Loucy (cell line): Measurements from ENCODE around the gene RAB3GAP1.
"Not testable (repeated sequence)": the region's sequence is repeated elsewhere in the genome, so short reads cannot be mapped to it uniquely, and the experiment has no call there.

Experiments
- H2AFZ ChIP-seq: fragments of 200-600 bp; sonication (generic); 2 replicates; pipeline ENCODE4 v1.6.0; 2016; ENCODE audit warnings: antibody characterized with exemption, mild to moderate bottlenecking, low read length, moderate library complexity
- H3F3A ChIP-seq: fragments of 200-600 bp; 2 replicates; pipeline ENCODE4 v1.6.0; 2016; ENCODE audit warnings: antibody characterized with exemption, low read depth, mild to moderate bottlenecking
- H3K27me3 ChIP-seq: fragments of 200-600 bp; sonication (generic); 2 replicates; pipeline ENCODE4 v1.6.1; 2014; ENCODE audit warnings: low read length, mild to moderate bottlenecking; ENCODE audit not compliant: insufficient read depth, poor library complexity, severe bottlenecking
- H3K36me3 ChIP-seq: fragments of 200-600 bp; sonication (generic); 2 replicates; pipeline ENCODE4 v1.6.1; 2016; ENCODE audit warnings: low read length; ENCODE audit not compliant: insufficient read depth
- H3K4me1 ChIP-seq: fragments of 200-600 bp; sonication (generic); 2 replicates; pipeline ENCODE4 v1.5.1; 2014; ENCODE audit warnings: low read length, mild to moderate bottlenecking; ENCODE audit not compliant: insufficient read depth, poor library complexity, severe bottlenecking
- H3K4me2 ChIP-seq: fragments of 200-600 bp; sonication (generic); 2 replicates; pipeline ENCODE4 v1.6.0; 2014; ENCODE audit warnings: antibody characterized with exemption, low read length, low read depth, mild to moderate bottlenecking; ENCODE audit not compliant: poor library complexity, severe bottlenecking
- H3K4me3 ChIP-seq: fragments of 200-600 bp; sonication (generic); 2 replicates; pipeline ENCODE4 v1.5.1; 2014; ENCODE audit warnings: low read length, mild to moderate bottlenecking, mixed read lengths; ENCODE audit not compliant: poor library complexity, severe bottlenecking
- H3K79me2 ChIP-seq: fragments of 200-600 bp; sonication (generic); 2 replicates; pipeline ENCODE4 v1.6.1; 2014; ENCODE audit warnings: low read length; ENCODE audit not compliant: insufficient read depth
- H3K9ac ChIP-seq: fragments of 200-600 bp; sonication (generic); 2 replicates; pipeline ENCODE4 v1.6.0; 2014; ENCODE audit warnings: mild to moderate bottlenecking, low read depth, low read length, moderate library complexity; ENCODE audit not compliant: poor library complexity, severe bottlenecking
- H3K9me2 ChIP-seq: fragments of 200-600 bp; sonication (generic); replicated peaks from 2 replicates; pipeline ENCODE4 v1.6.1; 2016; ENCODE audit warnings: low read depth, low read length, mixed read lengths
- H3K9me3 ChIP-seq: fragments of 200-600 bp; sonication (generic); 2 replicates; pipeline ENCODE4 v1.6.1; 2014; ENCODE audit warnings: mild to moderate bottlenecking, antibody characterized with exemption, low read length, low read depth; ENCODE audit not compliant: insufficient read depth
- H4K20me1 ChIP-seq: fragments of 200-600 bp; sonication (generic); 2 replicates; pipeline ENCODE4 v1.6.0; 2014; ENCODE audit warnings: antibody characterized with exemption, low read length, mild to moderate bottlenecking; ENCODE audit not compliant: insufficient read depth, poor library complexity, severe bottlenecking
- EZH2phosphoT487 ChIP-seq: fragments of 200-600 bp; IDR thresholded peaks from 2 replicates; pipeline ENCODE4 v1.6.1; 2018; ENCODE audit warnings: antibody characterized with exemption, mild to moderate bottlenecking, moderate library complexity, borderline replicate concordance
- TF ChIP-seq, protein P1 (sequence below): fragments of 200-600 bp; sonication (generic); conservative IDR thresholded peaks from 2 replicates; pipeline ENCODE4 v1.5.1; 2014; ENCODE audit warnings: mild to moderate bottlenecking, antibody characterized with exemption, low read length

RAB3GAP1 gene

DNA sequence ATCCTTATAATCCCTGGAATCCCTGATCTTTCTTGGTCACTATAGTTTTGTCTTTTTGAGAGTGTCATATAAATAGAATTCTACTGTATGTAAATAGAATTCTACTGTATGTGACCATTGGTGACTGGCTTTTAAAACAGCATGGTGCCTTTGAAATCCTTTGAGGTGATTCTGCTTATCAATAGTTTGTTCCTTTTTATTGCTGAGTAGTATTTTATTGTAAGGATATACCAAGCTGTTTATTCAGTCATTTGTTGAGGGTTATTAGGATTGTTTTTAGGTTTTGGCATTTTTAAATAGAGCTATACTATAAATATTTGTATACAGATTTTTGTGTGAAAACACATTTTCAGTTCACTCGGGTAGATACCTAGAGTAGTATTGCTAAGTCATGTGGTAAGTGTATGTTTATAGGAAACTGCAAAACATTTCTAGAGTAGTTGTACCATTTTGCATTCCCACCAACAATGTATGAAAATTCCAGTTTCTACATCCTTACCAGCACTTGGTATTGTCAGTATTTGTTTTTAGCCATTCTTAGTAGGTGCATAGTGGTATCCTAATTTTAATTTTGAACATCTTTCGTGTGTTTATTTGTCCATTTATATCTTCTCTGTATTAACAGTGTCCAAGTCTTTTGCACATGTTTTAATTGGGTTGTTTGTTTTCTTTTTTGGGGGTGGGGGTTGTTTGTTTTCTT, 45.6 kb downstream of the RAB3GAP1 start:
- Histone ChIP-seq H4K20me1 (no peaks in the 10 kb centered on the region), H2AFZ (no peak overlapping the region), H3K4me2 (no peak overlapping the region), H3K9ac (no peak overlapping the region), H3K9me3 (no peaks in the 10 kb centered on the region), H3K36me3 (peaks cover 22% of the 10 kb centered on the region; the same call in 1 of the 2 replicates), H3K27me3 (no peaks in the 10 kb centered on the region), H3K4me3 (no peak overlapping the region), H3F3A (peaks cover 2% of the 10 kb centered on the region; the same call in 1 of the 2 replicates), H3K79me2 (no peaks in the 10 kb centered on the region), H3K9me2 (no peaks in the 10 kb centered on the region), H3K4me1 (peaks cover 11% of the 10 kb centered on the region)
- TF ChIP-seq EZH2phosphoT487: no peak
- TF ChIP-seq, protein P1, sequence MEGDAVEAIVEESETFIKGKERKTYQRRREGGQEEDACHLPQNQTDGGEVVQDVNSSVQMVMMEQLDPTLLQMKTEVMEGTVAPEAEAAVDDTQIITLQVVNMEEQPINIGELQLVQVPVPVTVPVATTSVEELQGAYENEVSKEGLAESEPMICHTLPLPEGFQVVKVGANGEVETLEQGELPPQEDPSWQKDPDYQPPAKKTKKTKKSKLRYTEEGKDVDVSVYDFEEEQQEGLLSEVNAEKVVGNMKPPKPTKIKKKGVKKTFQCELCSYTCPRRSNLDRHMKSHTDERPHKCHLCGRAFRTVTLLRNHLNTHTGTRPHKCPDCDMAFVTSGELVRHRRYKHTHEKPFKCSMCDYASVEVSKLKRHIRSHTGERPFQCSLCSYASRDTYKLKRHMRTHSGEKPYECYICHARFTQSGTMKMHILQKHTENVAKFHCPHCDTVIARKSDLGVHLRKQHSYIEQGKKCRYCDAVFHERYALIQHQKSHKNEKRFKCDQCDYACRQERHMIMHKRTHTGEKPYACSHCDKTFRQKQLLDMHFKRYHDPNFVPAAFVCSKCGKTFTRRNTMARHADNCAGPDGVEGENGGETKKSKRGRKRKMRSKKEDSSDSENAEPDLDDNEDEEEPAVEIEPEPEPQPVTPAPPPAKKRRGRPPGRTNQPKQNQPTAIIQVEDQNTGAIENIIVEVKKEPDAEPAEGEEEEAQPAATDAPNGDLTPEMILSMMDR: no peak

DNA sequence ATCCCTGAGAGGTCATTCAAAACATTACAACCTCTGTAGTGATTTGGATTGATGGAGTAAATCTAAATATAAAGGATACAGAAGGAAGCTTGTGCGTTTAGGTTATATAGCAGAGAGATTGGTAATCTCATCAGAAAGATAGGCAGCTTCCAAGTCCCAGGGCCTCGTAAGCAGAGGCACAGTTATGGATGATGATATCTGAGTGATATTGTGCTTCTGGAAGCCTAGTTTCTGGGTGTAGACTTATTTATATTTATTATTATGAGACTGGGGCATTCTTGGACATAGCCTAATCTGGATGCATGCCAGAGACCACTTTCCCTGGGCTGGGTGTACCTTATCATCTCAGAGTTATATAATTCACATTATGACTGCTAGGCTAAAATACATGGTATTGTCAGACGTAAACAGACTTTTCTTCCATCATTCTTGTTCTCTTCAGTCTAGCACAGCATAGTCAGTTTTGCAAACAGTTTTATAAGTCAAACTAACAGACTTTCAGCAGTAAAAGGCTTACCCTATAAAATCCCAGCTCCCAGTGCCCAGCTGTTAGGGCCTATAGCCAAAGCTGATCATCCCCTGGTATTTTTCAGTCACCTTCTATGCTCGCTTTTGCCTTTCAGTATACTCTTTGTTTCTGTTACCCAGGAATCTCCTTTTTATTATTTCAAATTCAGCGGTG, 47.9 kb downstream of the RAB3GAP1 start:
- Histone ChIP-seq H3K4me3 (no peak overlapping the region), H3K36me3 (peaks cover 12% of the 10 kb centered on the region; the same call in 1 of the 2 replicates), H3F3A (no peaks in the 10 kb centered on the region), H3K4me1 (peaks cover 4% of the 10 kb centered on the region), H3K9ac (no peak overlapping the region), H3K9me3 (no peaks in the 10 kb centered on the region; the same call in 1 of the 2 replicates), H3K4me2 (no peak overlapping the region), H3K9me2 (no peaks in the 10 kb centered on the region), H3K27me3 (no peaks in the 10 kb centered on the region), H2AFZ (no peak overlapping the region), H3K79me2 (no peaks in the 10 kb centered on the region), H4K20me1 (no peaks in the 10 kb centered on the region)
- no peak for TF ChIP-seq EZH2phosphoT487
- TF ChIP-seq, protein P1: no peak

- H2AFZ ChIP-seq: no peak overlapping the region
- H3K9me2 ChIP-seq: no peaks in the 10 kb centered on the region
- H3K27me3 ChIP-seq: no peaks in the 10 kb centered on the region
- H3K4me2 ChIP-seq: no peak overlapping the region
- no peak overlapping the region for H3K9ac ChIP-seq
- H3K36me3 ChIP-seq: peaks cover 3% of the 10 kb centered on the region; the same call in 1 of the 2 replicates
- H3K79me2 ChIP-seq: no peaks in the 10 kb centered on the region
- H3F3A ChIP-seq: no peaks in the 10 kb centered on the region; the same call in 1 of the 2 replicates
- H4K20me1 ChIP-seq: no peaks in the 10 kb centered on the region
- H3K4me1 ChIP-seq: no peaks in the 10 kb centered on the region
- H3K4me3 ChIP-seq: no peak overlapping the region
- TF ChIP-seq, protein P1: no peak
- no peak for TF ChIP-seq EZH2phosphoT487
- H3K9me3 ChIP-seq: no peaks in the 10 kb centered on the region; the same call in 1 of the 2 replicates
These were observed 51.8 kb downstream of the RAB3GAP1 start for GRCh38 chr2:135103843-135104242.

GRCh38 chr2:135105513-135106316, 53.6 kb downstream of the RAB3GAP1 start:
- not testable (repeated sequence) for H2AFZ ChIP-seq, H3K36me3 ChIP-seq, H3K4me1 ChIP-seq, H3K4me2 ChIP-seq, H3K27me3 ChIP-seq, H3K4me3 ChIP-seq, H3K9me2 ChIP-seq, H3K9me3 ChIP-seq, H3K79me2 ChIP-seq, H4K20me1 ChIP-seq, H3K9ac ChIP-seq, H3F3A ChIP-seq
